Fibroblast of skin of scalp (primary cell): ENCODE results near the gene ITIH4. TPM values are rescaled to one million over a fixed set of nuclear protein-coding genes. Genes with fewer than 3 reads are reported as not detected.

Source experiments
- DNase-seq: peaks from one replicate; pipeline ENCODE4 v3.0.0-alpha.2; 2013
- polyA plus RNA-seq, 2 experiments: library from polyadenylated mRNA; unstranded; fragments of 120-200 nt; gene quantifications; one replicate each; pipeline ENCODE4 v1.2.1, GENCODE V29; 2013; ENCODE audit not compliant: insufficient read length in 2 of 2

Gene ITIH4
- 1.3 TPM for polyA plus RNA-seq (2013, experiment 1 of 2; ENCODE audit: insufficient read length)
- polyA plus RNA-seq (2013, experiment 2 of 2; ENCODE audit: insufficient read length): 2.6 TPM

DNA sequence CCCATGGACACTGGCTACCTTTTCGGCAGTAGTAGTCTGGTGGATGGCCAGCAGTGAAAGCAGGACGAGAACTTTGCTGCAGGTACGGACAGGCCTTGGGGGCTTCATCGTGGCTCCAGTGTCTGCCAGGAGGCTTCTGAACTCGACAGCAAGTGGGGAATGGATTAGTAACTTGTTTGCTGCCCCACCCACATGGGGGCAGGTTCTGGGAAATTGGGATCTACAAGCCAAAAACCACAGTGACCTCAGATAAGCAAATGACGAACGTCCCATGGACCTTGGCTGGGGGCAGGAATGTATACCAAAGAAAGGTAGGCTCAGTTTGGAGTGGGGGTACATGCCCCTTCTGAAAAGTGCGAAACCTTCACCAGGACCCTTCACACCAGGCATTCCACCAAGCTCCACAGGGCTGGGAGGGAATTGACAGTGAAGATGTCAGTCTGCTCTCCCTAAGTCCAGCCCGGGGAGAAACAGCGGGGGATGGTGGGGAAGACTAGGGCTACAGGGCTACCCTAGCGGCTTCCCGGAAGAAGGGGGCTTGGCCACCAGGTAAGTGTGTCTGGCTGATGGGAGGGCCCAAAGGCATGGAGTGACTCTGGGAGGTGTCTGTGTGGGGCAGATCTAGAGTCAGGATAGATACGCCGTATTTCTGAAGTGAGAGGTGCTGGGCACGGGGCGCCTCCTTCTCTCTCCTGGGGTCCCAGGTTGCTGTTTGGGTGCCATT lies at the start of gene ITIH4:
ITIH4 (minus strand) TSS at position 138 of the 724 bp plus-strand sequence; CDS start at position 108, 30 bp downstream.
- no peak for DNase-seq

GRCh38 chr3:52880047-52880446 lies 49.6 kb upstream of the ITIH4 start:
- DNase-seq: no peak

GRCh38 chr3:52879581-52879980 lies 49.1 kb upstream of the ITIH4 start:
- DNase-seq: no peak

- no peak for DNase-seq
These were observed 48.6 kb upstream of the ITIH4 start for GRCh38 chr3:52879090-52879489.

DNA sequence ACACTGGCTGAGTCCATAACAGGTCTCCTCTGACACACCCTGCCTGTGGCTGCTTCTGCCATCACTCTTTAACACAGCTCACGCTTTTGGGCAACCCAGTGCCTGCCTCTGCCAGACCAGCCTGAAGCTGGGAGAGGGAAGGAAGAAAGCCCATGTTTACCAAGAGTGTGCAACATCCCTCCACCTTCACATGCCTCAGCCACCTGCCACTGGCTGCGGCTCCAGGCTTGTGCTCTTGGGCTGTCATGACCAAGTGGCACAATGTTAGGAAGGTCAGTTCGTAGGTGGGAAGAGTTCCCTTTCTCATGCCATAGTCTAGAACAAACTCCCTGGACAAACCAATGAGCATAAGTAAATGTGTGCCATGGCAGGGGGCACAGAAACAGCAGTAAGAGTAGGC lies 46.6 kb upstream of the ITIH4 start:
- no peak for DNase-seq

DNA sequence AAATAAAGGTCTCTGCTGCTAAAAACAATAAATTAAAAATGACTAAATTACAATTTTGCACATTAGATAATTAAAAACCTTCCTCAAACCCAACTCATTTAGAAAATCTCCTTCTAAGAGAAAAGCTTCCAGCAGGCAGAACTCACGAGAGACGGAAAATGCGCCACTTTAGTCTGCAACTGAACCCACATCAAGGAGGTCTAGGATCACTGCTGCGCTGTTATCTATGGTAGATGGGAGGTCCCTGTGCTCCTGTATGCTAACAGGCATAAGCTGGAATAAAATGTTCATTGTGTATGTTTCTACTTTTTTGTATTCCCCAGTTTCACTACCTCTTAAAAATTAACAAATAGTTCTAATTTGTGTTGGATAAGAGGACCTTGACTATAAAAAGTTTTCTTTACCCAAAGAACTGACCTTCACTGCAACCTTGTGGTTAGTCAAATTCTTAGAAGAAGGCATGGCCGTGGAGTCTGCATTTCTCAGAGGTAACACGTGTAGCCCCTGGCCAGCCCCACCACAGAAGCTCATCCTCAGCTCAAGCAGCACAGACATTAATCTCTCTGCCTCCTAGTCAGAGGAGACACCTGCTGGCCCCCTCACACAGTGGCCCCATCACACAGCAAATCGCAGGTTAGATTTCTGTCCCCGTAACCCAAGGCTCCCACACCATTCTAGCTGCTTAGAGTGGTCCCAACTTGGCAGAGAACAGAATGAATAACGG lies 44.6 kb upstream of the ITIH4 start:
- DNase-seq: no peak

GRCh38 chr3:52874160-52874701 lies 43.8 kb upstream of the ITIH4 start:
- DNase-seq: no peak

DNA sequence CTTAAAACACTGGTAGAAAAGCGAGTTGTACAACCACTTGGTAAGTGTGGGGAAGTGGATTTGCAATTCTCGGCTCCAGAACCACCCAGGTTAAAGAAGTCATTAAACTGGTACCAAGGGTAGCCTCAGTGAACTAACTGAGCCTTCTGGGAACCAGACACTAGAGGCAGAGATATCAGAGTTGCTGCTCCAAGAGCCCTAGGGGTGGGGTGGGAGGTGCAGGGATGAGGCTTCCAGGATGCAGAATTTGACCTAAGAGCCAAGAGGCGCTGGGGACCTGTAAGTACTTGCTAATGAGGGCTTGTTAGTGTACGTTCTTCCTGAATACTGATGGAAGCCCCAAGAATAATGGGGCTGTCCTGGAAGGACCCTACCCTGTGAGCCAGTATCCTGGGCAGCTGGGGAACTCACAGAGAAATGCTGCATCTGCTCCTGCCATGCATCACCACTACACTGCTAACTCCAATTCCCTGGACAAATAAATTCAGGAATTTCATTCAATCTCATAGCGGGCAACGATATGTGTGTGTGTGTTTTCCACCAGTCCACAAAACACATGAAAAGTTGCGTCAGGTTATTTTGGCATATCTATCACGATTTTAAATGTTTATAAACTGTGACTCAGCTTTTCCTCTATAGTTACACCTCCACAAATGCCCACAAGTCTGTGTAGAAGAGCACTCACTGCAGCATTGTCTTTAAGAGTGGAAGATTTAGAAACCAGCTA lies 43.1 kb upstream of the ITIH4 start:
- peak; percentile 5 for DNase-seq

DNA sequence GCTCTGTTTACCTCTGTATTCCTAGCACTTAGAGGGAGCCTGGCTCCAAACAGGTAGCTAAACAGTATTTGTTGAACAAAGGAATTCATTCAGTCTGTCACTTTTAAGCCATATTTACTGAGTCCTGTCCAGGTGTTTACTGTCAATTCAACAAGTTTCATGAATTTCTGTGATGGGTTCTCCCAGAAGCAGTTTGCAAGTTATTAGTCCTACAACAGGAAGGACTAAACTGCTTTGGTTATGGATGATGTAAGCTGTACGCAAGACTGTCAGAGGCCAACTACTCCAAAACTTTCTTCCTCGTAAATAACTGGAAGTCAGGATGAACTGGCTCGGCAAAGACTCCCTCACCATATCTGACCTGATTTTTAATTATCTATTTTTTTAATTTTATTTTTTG lies 41.8 kb upstream of the ITIH4 start:
- peak; percentile 50 for DNase-seq

DNA sequence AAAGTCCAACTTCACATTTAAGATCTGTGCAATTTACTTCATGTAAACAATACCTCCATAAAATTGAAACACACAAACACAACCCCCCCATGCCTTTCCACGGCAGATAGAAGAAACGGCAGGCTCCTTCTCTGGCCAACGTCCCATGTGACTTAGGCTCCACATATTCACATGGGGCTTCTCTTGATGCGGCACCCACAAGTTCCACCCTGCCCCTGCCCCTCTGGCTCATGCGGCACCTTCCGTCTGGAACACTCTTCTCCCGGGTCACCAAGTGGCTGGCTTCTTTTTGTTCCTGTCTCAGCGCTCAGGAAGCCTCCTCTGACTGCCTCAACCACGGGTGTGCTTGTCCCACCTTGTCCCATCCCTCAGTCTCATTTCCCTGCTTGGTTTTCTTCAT lies 41.3 kb upstream of the ITIH4 start:
- no peak for DNase-seq

DNA sequence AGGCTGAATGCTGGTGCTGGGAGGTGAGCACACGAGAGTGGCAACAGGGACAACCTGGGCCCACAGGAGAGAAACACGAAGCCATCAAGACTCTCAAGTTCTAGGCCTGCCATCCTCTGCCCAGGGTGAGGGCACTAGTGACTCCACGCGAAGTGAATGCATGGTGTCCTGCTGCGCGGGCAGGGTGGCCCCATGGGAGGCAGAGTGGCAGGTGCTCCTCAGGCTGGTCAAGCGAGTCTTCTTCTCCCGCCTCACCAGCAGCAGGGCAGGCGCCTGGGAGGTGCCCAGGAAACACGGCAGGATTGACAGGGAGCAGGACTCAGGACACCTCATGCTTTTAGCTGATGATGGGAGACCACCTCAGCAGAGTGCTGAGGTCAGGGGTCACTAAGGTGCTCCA lies 40.0 kb upstream of the ITIH4 start:
- DNase-seq: no peak

GRCh38 chr3:52866427-52866826 lies 36.0 kb upstream of the ITIH4 start:
- DNase-seq: no peak

GRCh38 chr3:52865994-52866393 lies 35.5 kb upstream of the ITIH4 start:
- DNase-seq: no peak

GRCh38 chr3:52860424-52860768 lies 29.9 kb upstream of the ITIH4 start:
- no peak for DNase-seq

GRCh38 chr3:52859686-52860423 lies 29.4 kb upstream of the ITIH4 start:
- DNase-seq: no peak

- no peak for DNase-seq
These were observed 27.4 kb upstream of the ITIH4 start for GRCh38 chr3:52857864-52858263.

DNA sequence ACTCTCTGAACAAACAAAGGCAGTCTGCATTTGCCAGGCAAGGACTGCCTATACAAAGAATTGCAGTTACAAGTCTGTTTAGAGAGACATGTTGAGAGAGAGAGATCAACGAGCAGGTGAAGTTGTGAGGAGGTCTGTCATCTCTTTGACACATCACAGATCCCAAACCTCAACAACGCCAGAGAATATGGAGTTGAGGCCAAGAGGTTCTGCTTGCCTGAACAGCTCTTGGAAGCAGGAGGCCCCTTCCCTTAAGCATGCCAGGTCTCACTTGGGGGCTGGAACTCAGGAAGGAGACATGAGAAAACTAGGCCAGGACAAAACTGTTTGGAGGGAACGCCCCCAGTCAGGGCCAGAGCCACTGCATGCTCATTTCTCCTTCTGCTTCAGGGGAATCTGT lies 26.7 kb upstream of the ITIH4 start:
- no peak for DNase-seq

DNA sequence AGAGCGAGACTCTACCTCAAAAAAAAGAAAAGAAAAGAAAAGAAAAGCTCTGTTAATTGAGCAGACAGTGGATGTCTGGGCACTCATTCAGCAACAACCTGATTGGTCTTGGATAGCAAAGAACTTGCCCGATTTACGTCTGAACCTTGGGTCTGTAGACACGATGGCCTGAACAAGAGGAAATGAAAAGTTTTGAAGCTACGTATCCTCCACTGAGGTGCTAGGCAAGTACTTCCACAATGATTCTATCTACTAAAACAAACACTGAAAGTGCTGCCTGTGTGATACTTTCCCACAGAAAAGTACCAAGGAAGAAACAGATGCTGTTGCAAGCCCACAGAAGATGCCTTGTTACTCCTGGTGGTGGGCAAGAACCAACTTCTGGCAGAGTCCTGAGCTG lies 26.2 kb upstream of the ITIH4 start:
- DNase-seq: no peak

DNA sequence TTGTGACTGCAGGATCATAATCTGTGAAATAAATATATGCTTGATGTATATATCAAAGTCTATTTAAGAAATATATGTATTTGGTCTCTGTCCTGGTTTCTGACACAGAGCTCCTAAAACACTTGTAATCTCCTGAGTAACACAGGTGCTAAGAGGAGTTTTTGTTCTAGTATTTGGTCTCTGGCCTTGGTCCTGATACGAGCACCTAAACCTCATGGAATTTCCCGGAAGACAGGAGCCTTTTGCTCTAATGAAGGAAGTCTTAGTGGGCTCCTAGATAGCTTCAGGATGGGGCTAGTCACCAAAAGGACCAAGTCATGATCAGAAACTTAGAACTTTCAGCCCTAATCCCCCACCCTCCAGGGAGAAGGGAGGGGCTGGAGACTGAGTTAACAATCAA lies 23.5 kb upstream of the ITIH4 start:
- DNase-seq: no peak

GRCh38 chr3:52852419-52852818 lies 21.9 kb upstream of the ITIH4 start:
- no peak for DNase-seq

- peak; percentile 40 for DNase-seq
These were observed 20.9 kb upstream of the ITIH4 start for GRCh38 chr3:52851348-52851747.

DNA sequence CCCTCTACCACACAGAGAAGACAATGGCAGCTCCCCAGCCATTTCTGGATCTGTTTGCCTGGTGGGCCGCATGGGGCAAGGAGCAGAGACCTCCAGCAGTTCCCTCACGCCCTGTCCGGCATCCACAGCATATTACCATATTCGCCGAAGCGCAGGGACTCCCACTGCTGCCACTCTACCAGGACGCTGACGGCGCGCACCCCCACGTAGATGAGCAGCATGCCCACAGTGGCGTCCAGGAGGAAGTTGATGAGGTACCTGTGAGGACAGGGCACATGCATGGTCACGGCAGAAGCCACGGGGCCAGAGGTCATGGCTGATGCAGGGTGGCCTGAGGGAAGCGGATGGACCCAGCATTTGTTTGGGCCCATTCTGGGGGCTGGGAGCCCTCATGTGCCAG lies 19.2 kb upstream of the ITIH4 start:
- no peak for DNase-seq

GRCh38 chr3:52848617-52849016 lies 18.1 kb upstream of the ITIH4 start:
- peak; percentile 74 for DNase-seq
